Upper lobe of left lung (tissue), 4 donors: ENCODE data around the gene KIF13A.

Experiments
- EP300 ChIP-seq, 4 donors: sonication (generic); formaldehyde crosslinking; IDR thresholded peaks; one replicate each; pipeline ENCODE4 v1.5.1; 2017; ENCODE audit warnings: antibody characterized with exemption in 4 of 4, control low read depth in 2 of 4
- POLR2AphosphoS5 ChIP-seq, 2 donors: sonication (generic); formaldehyde crosslinking; IDR thresholded peaks; one replicate each; pipeline ENCODE4 v1.5.1; 2017; ENCODE audit warnings: antibody characterized with exemption in 2 of 2
- TF ChIP-seq, protein P1 (sequence below), 6 experiments: fragments of 450-650 bp in 4 of 6; fragments of 200-600 bp in 2 of 6; sonication (generic) in 2 of 6; IDR thresholded peaks; one replicate each; pipeline ENCODE4 v1.5.1; 2016 to 2019; ENCODE audit warnings: antibody characterized with exemption in 6 of 6

DNA sequence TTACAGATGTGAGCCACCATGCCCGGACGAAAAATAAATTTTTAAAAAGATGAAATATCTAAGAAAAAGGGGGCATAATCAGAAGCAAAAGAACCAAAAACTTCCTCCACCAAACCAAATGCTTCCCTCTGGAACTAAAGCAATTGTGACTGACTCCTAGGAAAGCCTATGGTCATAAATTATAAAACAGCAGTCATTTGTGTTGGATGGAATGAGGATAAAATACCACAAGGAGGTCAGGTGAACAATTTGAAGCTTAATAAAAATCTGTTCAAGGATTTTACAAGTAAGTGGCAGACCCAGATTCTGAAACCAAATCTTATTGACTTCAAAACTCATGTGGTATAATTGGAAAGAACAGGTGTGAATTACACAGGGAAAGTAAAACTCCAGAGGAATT lies 114.5 kb downstream of the KIF13A start:
- TF ChIP-seq, protein P1, sequence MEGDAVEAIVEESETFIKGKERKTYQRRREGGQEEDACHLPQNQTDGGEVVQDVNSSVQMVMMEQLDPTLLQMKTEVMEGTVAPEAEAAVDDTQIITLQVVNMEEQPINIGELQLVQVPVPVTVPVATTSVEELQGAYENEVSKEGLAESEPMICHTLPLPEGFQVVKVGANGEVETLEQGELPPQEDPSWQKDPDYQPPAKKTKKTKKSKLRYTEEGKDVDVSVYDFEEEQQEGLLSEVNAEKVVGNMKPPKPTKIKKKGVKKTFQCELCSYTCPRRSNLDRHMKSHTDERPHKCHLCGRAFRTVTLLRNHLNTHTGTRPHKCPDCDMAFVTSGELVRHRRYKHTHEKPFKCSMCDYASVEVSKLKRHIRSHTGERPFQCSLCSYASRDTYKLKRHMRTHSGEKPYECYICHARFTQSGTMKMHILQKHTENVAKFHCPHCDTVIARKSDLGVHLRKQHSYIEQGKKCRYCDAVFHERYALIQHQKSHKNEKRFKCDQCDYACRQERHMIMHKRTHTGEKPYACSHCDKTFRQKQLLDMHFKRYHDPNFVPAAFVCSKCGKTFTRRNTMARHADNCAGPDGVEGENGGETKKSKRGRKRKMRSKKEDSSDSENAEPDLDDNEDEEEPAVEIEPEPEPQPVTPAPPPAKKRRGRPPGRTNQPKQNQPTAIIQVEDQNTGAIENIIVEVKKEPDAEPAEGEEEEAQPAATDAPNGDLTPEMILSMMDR (IDR thresholded peaks at IDR 0.05), result no peak
- no peak for TF ChIP-seq EP300 (IDR thresholded peaks at IDR 0.05)
- TF ChIP-seq POLR2AphosphoS5 (IDR thresholded peaks at IDR 0.05), result no peak
